Endothelial cell of umbilical vein (primary cell): Measurements from ENCODE around the gene TEF. TPM values are rescaled to one million over a fixed set of nuclear protein-coding genes. Genes with fewer than 3 reads are reported as not detected.

ENCODE experiments used
- BruUV-seq: library from RNA; stranded (reverse); fragments of 400-500 nt; replicated peaks from 2 replicates; lab custom pipeline; 2021; lab: Mats Ljungman, UMichigan
- CTCF ChIA-PET: fragments of 300-600, 350-600 bp; sonication (Branson Sonifier 250); formaldehyde crosslinking; loops from one replicate; lab custom pipeline; 2021; ENCODE audit warnings: antibody characterized with exemption, inconsistent platforms; lab: Charles Lee
- POLR2A ChIA-PET: fragments of 300-600, 350-600 bp; sonication (Branson Sonifier 250); formaldehyde crosslinking; loops from one replicate; lab custom pipeline; 2021; ENCODE audit warnings: antibody characterized with exemption, inconsistent platforms; lab: Charles Lee
- DNase-seq: peaks from one replicate; pipeline ENCODE4 v3.0.0-alpha.2; 2011; ENCODE audit warnings: low read depth, low spot score
- FAIRE-seq: peaks from 2 replicates; lab custom pipeline; 2011; peaks lifted over from hg19 to GRCh38; lab: Jason Lieb, UNC
- H2AFZ ChIP-seq: 2 replicates; pipeline ENCODE4 v1.6.0; 2012; ENCODE audit warnings: low read depth, low read length, control low read depth, inconsistent platforms
- H3K27ac ChIP-seq: 2 replicates; pipeline ENCODE4 v1.5.1; 2011; ENCODE audit warnings: low read depth, mild to moderate bottlenecking, control low read depth, low read length, moderate library complexity; ENCODE audit not compliant: insufficient read depth
- H3K27me3 ChIP-seq, 2 experiments: 2 replicates each; pipeline versions ENCODE4 v1.6.0 to v1.6.1; 2011; ENCODE audit warnings: low read length in 2 of 2, mixed read lengths in 1 of 2; ENCODE audit not compliant: control insufficient read depth in 2 of 2, insufficient read depth in 2 of 2
- H3K36me3 ChIP-seq, 2 experiments: 2 replicates in 1 of 2; 3 replicates in 1 of 2; pipeline ENCODE4 v1.5.1; 2011; ENCODE audit warnings: low read length in 2 of 2, mild to moderate bottlenecking in 1 of 2, moderate library complexity in 1 of 2; ENCODE audit not compliant: control insufficient read depth in 2 of 2, insufficient read depth in 2 of 2; ENCODE audit errors: extremely low read depth in 1 of 2
- H3K4me1 ChIP-seq: 3 replicates; pipeline ENCODE4 v1.5.1; 2011; ENCODE audit warnings: mild to moderate bottlenecking, low read length; ENCODE audit not compliant: control insufficient read depth, insufficient read depth; ENCODE audit errors: extremely low read depth
- H3K4me2 ChIP-seq: 2 replicates; pipeline ENCODE4 v1.6.1; 2011; ENCODE audit warnings: low read length, control low read depth, mixed read lengths; ENCODE audit not compliant: insufficient read depth
- H3K4me3 ChIP-seq, 3 experiments: fragments of 200-600 bp in 1 of 3; sonication (generic), shearing (Covaris generic) in 1 of 3; replicated peaks in 1 of 3; 2 replicates each; pipeline ENCODE4 v1.5.1; 2011 to 2016; ENCODE audit warnings: control low read depth in 3 of 3, low read length in 3 of 3, mild to moderate bottlenecking in 2 of 3, inconsistent platforms in 1 of 3, low read depth in 1 of 3, moderate library complexity in 1 of 3; ENCODE audit not compliant: insufficient read depth in 1 of 3
- H3K79me2 ChIP-seq: 2 replicates; pipeline ENCODE4 v1.6.0; 2012; ENCODE audit warnings: low read length, inconsistent platforms; ENCODE audit not compliant: control insufficient read depth, insufficient read depth
- H3K9ac ChIP-seq: replicated peaks from 2 replicates; pipeline ENCODE3; 2011; ENCODE audit warnings: low read length, control low read depth; ENCODE audit not compliant: insufficient read depth; ENCODE audit errors: extremely low read depth
- H3K9me1 ChIP-seq: replicated peaks from 3 replicates; pipeline ENCODE4 v1.6.0; 2011; ENCODE audit warnings: mild to moderate bottlenecking, low read length; ENCODE audit not compliant: control insufficient read depth, insufficient read depth; ENCODE audit errors: extremely low read depth
- H3K9me3 ChIP-seq: replicated peaks from 2 replicates; pipeline ENCODE4 v1.5.1; 2012; ENCODE audit warnings: low read length, inconsistent platforms; ENCODE audit not compliant: control insufficient read depth, insufficient read depth
- H4K20me1 ChIP-seq: replicated peaks from 2 replicates; pipeline ENCODE3; 2011; ENCODE audit warnings: mild to moderate bottlenecking, low read length; ENCODE audit not compliant: control insufficient read depth, insufficient read depth; ENCODE audit errors: extremely low read depth
- EZH2 ChIP-seq: IDR thresholded peaks from 2 replicates; pipeline ENCODE4 v1.6.1; 2012; ENCODE audit warnings: borderline replicate concordance, low read depth, mild to moderate bottlenecking, moderate library complexity, low read length, inconsistent platforms; ENCODE audit not compliant: severe bottlenecking
- FOS ChIP-seq: IDR thresholded peaks from 2 replicates; pipeline ENCODE4 v1.6.1; 2011; ENCODE audit warnings: mild to moderate bottlenecking, low read length, moderate library complexity, borderline replicate concordance; ENCODE audit not compliant: insufficient read depth
- GATA2 ChIP-seq: IDR thresholded peaks from 2 replicates; pipeline ENCODE4 v1.7.0; 2011; ENCODE audit warnings: low read depth, mild to moderate bottlenecking, moderate library complexity, mixed read lengths, low read length; ENCODE audit not compliant: insufficient read length, insufficient read depth
- JUN ChIP-seq: IDR thresholded peaks from 2 replicates; pipeline ENCODE4 v1.6.1; 2011; ENCODE audit warnings: borderline replicate concordance, low read depth; ENCODE audit not compliant: insufficient read length, insufficient read depth
- MYC ChIP-seq: IDR thresholded peaks from one replicate; pipeline ENCODE4 v1.6.1; 2011; ENCODE audit warnings: mild to moderate bottlenecking, low read depth, low read length
- POLR2A ChIP-seq: IDR thresholded peaks from 2 replicates; pipeline ENCODE4 v1.6.1; 2012; ENCODE audit warnings: low read depth, mild to moderate bottlenecking, control low read depth, low read length
- POLR2AphosphoS5 ChIP-seq: IDR thresholded peaks from 2 replicates; pipeline ENCODE4 v1.6.1; 2012; ENCODE audit warnings: low read depth, mild to moderate bottlenecking, control low read depth, low read length, moderate library complexity; ENCODE audit not compliant: insufficient read depth
- dilution Hi-C: fragments of 300-500 bp; cut with MboI; formaldehyde crosslinking; loops from one replicate; pipeline ENCODE4 v1.15.0; 2019; ENCODE audit warnings: low sequenced_read_pairs; ENCODE audit not compliant: extremely low pct_ligation_motif_present
- intact Hi-C: fragments of 100-400 bp; cut with micrococcal nuclease; formaldehyde crosslinking; loops from one replicate; pipeline ENCODE4 v1.10.0; 2022
- polyA plus RNA-seq, 4 experiments: library from polyadenylated mRNA; depleted of rRNA in 3 of 4; stranded (reverse) in 3 of 4; unstranded in 1 of 4; fragments of >200 nt; gene quantifications; 2 replicates each; pipeline versions ENCODE4 v1.2.1 to v1.2.3, GENCODE V29; 2011 to 2012; ENCODE audit warnings: missing spikeins in 1 of 4
- total RNA-seq: library from RNA; stranded (reverse); gene quantifications from 2 replicates; pipeline ENCODE4 v1.2.3, GENCODE V29; 2021
- TF ChIP-seq, protein P1 (sequence below), 2 donors: IDR thresholded peaks; 1 replicate in 1 of 2; 2 replicates in 1 of 2; pipeline ENCODE4 v1.5.1; 2011; ENCODE audit warnings: low read length in 2 of 2, mild to moderate bottlenecking in 2 of 2, moderate library complexity in 2 of 2, control low read depth in 1 of 2, inconsistent platforms in 1 of 2, low read depth in 1 of 2; ENCODE audit not compliant: insufficient read depth in 1 of 2; ENCODE audit errors: extremely low read depth in 1 of 2
- TF ChIP-seq, protein P2 (sequence below): IDR thresholded peaks from 2 replicates; pipeline ENCODE4 v1.6.1; 2011; ENCODE audit not compliant: insufficient read depth, insufficient read length

The TEF gene
- total and polyA plus RNA-seq, 2 donors (not counting 3 experiments of a cell fraction or from before 2014, with no cell fraction given): 2.2 to 4.0 TPM

- CTCF ChIA-PET: no interaction called here
- BruUV-seq: no TSS peak
- TF ChIP-seq JUN (no peak), FOS (no peak), POLR2A (no peak), POLR2AphosphoS5 (no peak), EZH2 (no peak), MYC (no peak), GATA2 (no peak)
- TF ChIP-seq, protein P1, sequence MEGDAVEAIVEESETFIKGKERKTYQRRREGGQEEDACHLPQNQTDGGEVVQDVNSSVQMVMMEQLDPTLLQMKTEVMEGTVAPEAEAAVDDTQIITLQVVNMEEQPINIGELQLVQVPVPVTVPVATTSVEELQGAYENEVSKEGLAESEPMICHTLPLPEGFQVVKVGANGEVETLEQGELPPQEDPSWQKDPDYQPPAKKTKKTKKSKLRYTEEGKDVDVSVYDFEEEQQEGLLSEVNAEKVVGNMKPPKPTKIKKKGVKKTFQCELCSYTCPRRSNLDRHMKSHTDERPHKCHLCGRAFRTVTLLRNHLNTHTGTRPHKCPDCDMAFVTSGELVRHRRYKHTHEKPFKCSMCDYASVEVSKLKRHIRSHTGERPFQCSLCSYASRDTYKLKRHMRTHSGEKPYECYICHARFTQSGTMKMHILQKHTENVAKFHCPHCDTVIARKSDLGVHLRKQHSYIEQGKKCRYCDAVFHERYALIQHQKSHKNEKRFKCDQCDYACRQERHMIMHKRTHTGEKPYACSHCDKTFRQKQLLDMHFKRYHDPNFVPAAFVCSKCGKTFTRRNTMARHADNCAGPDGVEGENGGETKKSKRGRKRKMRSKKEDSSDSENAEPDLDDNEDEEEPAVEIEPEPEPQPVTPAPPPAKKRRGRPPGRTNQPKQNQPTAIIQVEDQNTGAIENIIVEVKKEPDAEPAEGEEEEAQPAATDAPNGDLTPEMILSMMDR (IDR thresholded peaks at IDR 0.05; ENCODE audit: extremely low read depth in 1 of 2, insufficient read depth in 1 of 2, low read depth in 1 of 2, low read length in 2 of 2): no peak
- TF ChIP-seq, protein P2, sequence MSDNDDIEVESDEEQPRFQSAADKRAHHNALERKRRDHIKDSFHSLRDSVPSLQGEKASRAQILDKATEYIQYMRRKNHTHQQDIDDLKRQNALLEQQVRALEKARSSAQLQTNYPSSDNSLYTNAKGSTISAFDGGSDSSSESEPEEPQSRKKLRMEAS: no peak
- Histone ChIP-seq H3K79me2 (peaks cover 3% of the 10 kb centered on the region), H3K9me3 (no peaks in the 10 kb centered on the region), H3K36me3 (peaks cover 19 to 56% of the 10 kb centered on the region in 2 experiments), H3K9me1 (no peaks in the 10 kb centered on the region), H3K4me2 (no peak overlapping the region), H3K9ac (no peak overlapping the region), H4K20me1 (no peaks in the 10 kb centered on the region), H3K4me3 (no peak overlapping the region), H2AFZ (no peak overlapping the region), H3K4me1 (peaks cover under 1% of the 10 kb centered on the region), H3K27me3 (no peaks in the 10 kb centered on the region), H3K27ac (no peak overlapping the region)
- no peak for DNase-seq
- FAIRE-seq: no peak
- intact Hi-C loops (no loop called here), dilution Hi-C loops (no loop called here)
- POLR2A ChIA-PET: no interaction called here
Measured at GRCh38 chr22:41332217-41332939, 49.4 kb upstream of the TEF start.
